CD4-positive, alpha-beta T cell treated with Interleukin-4 for 4 hours (primary cell): Measurements from ENCODE around the gene METTL1.
"Not testable (repeated sequence)": the region's sequence is repeated elsewhere in the genome, so short reads cannot be mapped to it uniquely, and the experiment has no call there.

Source experiments
- DNase-seq: peaks from one replicate; pipeline ENCODE4 v3.0.0-alpha.2; 2020

Gene METTL1

GRCh38 chr12:57771873-57772428 is at the start of gene METTL1:
Gene METTL1 (minus strand): TSS chr12:57772105. CDS start chr12:57772083, 22 bp downstream.
- DNase-seq: peak; percentile 91

DNA sequence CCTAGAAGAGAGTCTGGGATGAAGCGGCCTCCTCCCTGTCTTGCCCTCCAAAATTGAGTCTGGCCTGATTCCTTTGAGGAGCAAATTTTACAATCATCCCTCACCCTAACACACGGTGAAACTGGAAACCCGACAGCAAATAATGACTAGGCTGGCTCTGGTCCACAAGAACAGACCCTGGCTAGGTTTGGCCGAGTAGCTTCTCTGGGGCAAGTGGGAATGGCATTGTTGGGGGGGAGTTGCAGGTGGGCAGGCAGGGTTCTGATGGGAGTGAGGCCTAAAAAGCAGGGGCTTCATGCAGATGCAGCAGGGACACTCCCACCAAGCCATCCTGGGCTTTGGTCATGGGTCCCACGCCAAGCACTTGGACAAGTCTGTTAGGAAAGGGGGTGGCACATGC is 49.1 kb upstream of the METTL1 start:
- DNase-seq: not testable (repeated sequence)

- not testable (repeated sequence) for DNase-seq
These were observed 48.2 kb upstream of the METTL1 start for GRCh38 chr12:57820119-57820518.

GRCh38 chr12:57817990-57818331 is 46.1 kb upstream of the METTL1 start:
- not testable (repeated sequence) for DNase-seq

DNA sequence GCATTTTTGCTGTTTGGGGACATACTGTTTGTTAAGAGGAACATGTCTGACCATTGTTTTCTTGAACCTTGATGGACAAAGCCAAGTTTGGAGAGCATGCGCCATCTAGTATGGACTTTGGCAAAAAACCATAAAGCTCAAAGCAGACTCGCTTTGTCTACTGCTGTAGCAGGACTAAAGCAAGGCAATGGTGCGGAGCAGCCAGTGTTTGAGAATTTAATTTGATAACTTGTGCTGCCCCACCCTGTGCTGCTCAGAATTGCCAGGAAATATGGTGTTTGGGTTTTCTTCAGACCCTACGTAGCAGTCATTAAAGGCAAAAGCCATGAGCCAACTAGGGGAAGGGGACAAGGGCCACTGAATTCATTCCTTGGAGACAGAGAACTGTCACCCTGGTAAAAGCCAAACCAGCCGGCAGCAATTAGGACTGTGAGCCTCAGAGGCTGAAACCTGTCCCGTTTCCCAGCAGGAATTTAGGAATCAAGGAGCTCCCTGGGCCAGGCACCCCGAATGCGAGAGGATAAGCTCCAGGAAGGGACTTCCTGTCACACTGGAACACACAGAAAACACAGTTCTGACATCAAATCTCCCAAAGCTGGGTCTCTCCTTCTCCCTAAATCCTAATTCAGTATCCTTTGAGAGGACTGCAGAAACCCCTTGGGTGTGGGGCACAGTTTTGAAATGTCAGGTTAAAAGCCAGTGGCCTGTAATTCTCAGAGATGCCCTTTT is 45.5 kb upstream of the METTL1 start:
- DNase-seq: no peak

DNA sequence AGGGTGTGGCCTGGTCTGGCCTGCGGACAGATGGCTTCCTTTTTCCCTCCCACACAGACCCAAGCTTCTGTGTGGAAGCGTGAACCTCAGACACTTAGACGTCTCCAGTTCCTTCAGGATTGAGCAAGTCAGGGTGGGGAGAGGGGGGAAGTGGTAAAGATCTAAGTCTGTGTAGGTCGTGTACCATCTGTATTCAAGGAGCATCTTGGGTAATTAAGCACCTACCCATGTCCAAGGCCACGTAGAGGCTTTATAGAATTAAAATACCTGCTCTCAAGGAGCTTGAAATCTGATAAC is 44.9 kb upstream of the METTL1 start:
- DNase-seq: no peak

GRCh38 chr12:57816001-57816854 is 44.3 kb upstream of the METTL1 start:
- no peak for DNase-seq

GRCh38 chr12:57815177-57816000 is 43.5 kb upstream of the METTL1 start:
- no peak for DNase-seq

- DNase-seq: no peak
These were observed 42.3 kb upstream of the METTL1 start for GRCh38 chr12:57813971-57814772.

DNA sequence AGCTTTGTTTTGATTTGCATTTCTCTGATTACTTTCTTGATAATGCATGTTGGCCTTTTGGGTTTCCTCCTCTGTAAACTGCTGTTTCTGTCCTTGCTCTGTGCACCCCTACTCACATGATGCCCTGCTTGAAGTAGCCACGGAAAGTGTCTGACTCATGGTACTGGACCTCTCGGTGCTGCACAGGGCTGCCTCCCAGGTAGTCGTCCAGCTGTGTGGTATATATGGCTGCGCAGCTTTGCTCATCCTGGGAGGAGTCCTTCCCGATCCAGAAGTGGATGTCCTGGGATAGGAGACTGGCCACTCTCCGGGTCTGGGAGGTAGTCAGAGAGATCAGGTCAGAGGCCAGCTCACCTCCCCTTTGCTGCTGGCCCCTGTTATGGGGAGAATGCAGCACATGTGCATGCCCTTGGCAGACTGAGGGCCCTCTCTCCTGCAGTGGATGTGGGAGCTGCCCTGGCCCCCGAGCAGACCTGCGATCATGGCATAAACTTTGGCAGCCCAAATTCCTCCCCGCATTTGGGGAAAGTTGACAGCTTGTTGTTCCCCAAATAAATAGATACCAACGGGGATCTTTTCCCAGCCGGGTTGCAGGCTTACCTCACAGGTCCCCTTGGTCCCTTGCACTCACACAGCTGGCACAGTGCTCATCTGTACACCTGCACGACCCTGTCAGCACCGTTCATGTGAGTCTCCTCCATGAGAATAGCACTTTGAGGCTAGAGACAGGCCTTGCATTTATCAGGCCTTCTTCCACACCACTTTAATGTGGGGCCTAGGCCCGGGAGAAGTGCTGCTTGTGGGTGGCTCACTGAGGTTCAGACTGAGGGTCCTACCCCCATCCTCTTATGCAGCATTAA is 41.4 kb upstream of the METTL1 start:
- DNase-seq: no peak

- DNase-seq: no peak
These were observed 39.3 kb upstream of the METTL1 start for GRCh38 chr12:57811028-57811755.

GRCh38 chr12:57810450-57810849 is 38.5 kb upstream of the METTL1 start:
- no peak for DNase-seq

GRCh38 chr12:57809425-57809824 is 37.5 kb upstream of the METTL1 start:
- DNase-seq: no peak

DNA sequence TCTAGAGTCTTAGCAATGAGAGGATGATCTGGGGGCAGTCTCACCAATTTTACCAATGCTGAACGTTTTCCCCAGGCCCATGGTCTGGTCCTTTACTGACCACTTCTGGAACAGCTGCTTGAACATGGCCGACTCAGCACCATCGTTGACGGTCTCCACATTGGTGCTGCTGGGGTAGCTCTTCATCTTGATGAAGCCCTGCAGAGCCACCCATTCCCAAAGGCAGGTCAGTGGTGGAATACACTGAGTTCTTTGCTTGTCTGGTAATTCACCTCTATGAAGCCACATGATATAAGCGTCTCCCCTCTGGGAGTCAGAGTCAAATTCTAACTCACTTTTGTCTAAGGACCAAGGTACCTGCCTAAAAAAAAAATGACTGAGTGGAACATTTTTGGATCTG is 36.4 kb upstream of the METTL1 start:
- no peak for DNase-seq

DNA sequence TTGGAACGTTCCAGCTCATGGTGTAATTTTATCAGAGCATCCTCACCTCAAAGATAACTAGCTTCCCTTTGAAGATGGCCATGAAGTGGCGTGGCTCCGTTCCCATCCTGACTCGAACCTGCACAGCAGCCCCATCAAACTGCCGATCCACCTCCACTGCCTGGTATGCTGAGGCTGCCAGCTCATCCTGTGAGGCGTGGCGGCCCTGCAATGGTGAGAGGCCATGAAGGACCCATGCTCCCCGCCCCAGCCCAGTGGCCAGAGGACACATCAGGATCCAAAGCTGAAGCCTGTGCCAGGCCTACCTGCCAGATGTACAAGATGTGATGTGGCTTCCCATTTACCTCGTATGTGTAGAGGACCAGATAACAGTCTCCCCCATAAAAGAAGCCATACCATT is 35.4 kb upstream of the METTL1 start:
- no peak for DNase-seq

- DNase-seq: no peak
These were observed 34.8 kb upstream of the METTL1 start for GRCh38 chr12:57806677-57807076.

DNA sequence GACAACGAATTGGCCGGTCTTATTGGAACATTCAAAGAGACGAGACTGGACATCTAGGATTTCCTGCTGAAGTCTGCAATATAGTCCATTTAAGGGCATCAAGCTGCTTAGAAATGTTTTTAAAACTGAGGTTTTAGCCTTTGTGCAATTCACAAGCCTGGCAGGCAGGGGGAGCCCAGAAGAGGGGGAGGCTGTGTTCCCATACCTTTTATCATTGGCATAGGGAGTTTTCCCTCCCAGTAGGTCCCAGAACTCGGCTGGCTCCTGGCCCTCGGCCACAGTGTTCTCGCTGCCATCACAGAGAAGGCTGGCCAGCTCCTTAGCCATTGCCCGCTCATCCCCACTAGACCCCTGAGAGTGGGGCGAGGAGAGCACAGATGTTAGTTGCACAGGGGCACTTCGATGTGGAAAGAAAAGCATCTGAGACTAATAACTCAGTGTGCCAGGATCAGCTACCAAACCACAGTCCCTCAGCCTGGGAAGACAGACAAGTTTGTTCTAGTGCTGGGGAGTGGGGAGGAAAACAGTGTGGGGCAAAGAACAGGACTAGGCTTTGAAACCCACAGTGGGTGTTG is 31.5 kb upstream of the METTL1 start:
- DNase-seq: peak; percentile 31

- no peak for DNase-seq
These were observed 30.7 kb upstream of the METTL1 start for GRCh38 chr12:57802607-57803006.

DNA sequence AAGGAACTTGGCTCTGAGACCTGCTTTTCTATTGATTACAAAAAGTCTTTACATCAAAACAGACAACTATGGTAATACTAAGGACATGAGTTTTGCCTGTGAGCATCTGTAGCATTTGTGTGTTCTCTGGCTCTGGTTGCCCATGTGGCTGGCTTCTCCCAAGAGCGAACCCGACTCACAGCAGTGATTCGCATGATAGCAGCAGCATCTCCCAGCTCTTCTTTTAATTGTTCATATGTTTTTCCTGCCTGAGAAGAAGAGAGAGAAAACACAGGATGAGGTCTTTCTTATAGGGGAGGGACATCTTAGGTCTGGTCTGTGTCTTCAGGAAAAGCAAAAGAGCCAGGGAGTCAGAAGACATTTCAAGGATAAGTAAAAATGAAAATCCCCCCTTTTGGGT is 29.1 kb upstream of the METTL1 start:
- no peak for DNase-seq

DNA sequence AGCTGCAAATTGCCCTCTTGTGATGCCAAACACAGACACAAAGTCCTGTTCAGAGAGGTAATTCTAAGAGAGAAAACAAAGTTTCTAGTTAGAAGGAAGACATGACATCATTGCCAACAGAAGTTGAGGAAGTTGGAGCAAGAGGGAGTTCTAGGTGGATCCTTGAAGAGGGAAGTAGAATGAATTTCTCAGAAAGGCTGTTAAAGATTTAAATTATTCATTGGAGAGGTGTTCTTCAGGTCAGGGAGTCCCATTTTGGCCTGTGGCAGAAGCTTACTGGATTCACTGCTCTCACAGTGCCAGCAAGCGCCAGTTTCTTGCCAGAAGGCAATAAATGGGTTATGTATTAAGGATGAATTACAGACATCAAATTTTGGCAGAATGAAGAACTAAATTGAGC is 26.0 kb upstream of the METTL1 start:
- DNase-seq: no peak
